C4-2B (cell line): ENCODE measurements around the gene CTSW.

Experiments used
- H3K27ac ChIP-seq: fragments of 450-650 bp; 2 replicates; pipeline ENCODE4 v1.5.1; 2017
- CTCF ChIP-seq: fragments of 450-650 bp; conservative IDR thresholded peaks from 2 replicates; pipeline ENCODE4 v1.5.1; 2017; ENCODE audit warnings: mild to moderate bottlenecking
- ZFX ChIP-seq: fragments of 450-650 bp; IDR thresholded peaks from 2 replicates; pipeline ENCODE4 v1.6.1; 2017

CTSW gene

GRCh38 chr11:65854161-65854592 is 25.5 kb upstream of the CTSW start:
- no peak overlapping the region for H3K27ac ChIP-seq
- no peak for TF ChIP-seq ZFX
- no peak for TF ChIP-seq CTCF

- H3K27ac ChIP-seq, result no peak overlapping the region
- TF ChIP-seq ZFX (no peak), CTCF (no peak)
These were observed 24.5 kb upstream of the CTSW start for GRCh38 chr11:65854852-65855837.

GRCh38 chr11:65855927-65856363 is 23.7 kb upstream of the CTSW start:
- TF ChIP-seq CTCF (no peak), ZFX (no peak)
- peak overlapping the region; percentile 98 for H3K27ac ChIP-seq

GRCh38 chr11:65856689-65857499 is 22.7 kb upstream of the CTSW start:
- TF ChIP-seq ZFX (peak; percentile 75), CTCF (no peak)
- H3K27ac ChIP-seq, result peak overlapping the region; percentile 98

- H3K27ac ChIP-seq, result peak overlapping the region; percentile 98
- TF ChIP-seq ZFX (peak; percentile 60), CTCF (no peak; the same call in 1 of the 2 replicates)
These were observed 22.2 kb upstream of the CTSW start for GRCh38 chr11:65857500-65857852.

GRCh38 chr11:65857853-65858680 is 21.6 kb upstream of the CTSW start, which contains the start of gene CFL1:
Gene CFL1, minus strand, starts transcription at chr11:65858180. Its CDS starts 81 bp downstream, at chr11:65858099.
- peak within 1 kb of the TSS; percentile 98 for H3K27ac ChIP-seq
- TF ChIP-seq CTCF (no peak), ZFX (no peak)
